ENCODE measurements around the gene ABCA1. TPM values are rescaled to one million over a fixed set of nuclear protein-coding genes. Genes with fewer than 3 reads are reported as not detected.

Gene ABCA1
- total and polyA plus RNA-seq, 5 donors: 3.5 to 14.2 (median 7.5) TPM

Other genes with a start within 250 kb of the ABCA1 start
- not detected for gene OR13D1, start 233.6 kb downstream of the ABCA1 start, total RNA-seq
- not detected for gene OR13D1, start 233.6 kb downstream of the ABCA1 start, polyA plus RNA-seq
- gene NIPSNAP3A, start 180.5 kb downstream of the ABCA1 start, total RNA-seq: 10 to 100 TPM; 14.3 to 23.0 (median 19.2) TPM
- 25.5 TPM for gene NIPSNAP3A, start 180.5 kb downstream of the ABCA1 start, polyA plus RNA-seq
- gene NIPSNAP3B, start 164.0 kb downstream of the ABCA1 start, total RNA-seq: 10 to 100 TPM; 19.5 to 24.6 (median 20.0) TPM
- 20.4 TPM for gene NIPSNAP3B, start 164.0 kb downstream of the ABCA1 start, polyA plus RNA-seq